ENCODE data around the gene CACNA1S.

CACNA1S gene

GRCh38 chr1:201026234-201026633, 86.0 kb downstream of the CACNA1S start:
- no peak for TF ChIP-seq YY1 (IDR thresholded peaks at IDR 0.05; ENCODE audit: low read depth)
- no peak for TF ChIP-seq CREB1 (IDR thresholded peaks at IDR 0.05; ENCODE audit: low read depth)
- TF ChIP-seq TCF12 (IDR thresholded peaks at IDR 0.05; ENCODE audit: low read depth), result no peak
- no peak for TF ChIP-seq ZBTB7A (IDR thresholded peaks at IDR 0.05; ENCODE audit: low read depth)
- no peak for TF ChIP-seq FOXM1 (IDR thresholded peaks at IDR 0.05; ENCODE audit: borderline replicate concordance, low read depth)
- no peak for TF ChIP-seq NFIC (IDR thresholded peaks at IDR 0.05)
- TF ChIP-seq REST (IDR thresholded peaks at IDR 0.05; ENCODE audit: low read depth), result no peak
- TF ChIP-seq TEAD4 (IDR thresholded peaks at IDR 0.05), result no peak
- TF ChIP-seq EP300 (IDR thresholded peaks at IDR 0.05; ENCODE audit: borderline replicate concordance), result no peak
- TF ChIP-seq USF1 (IDR thresholded peaks at IDR 0.05), result no peak
- TF ChIP-seq RAD21 (IDR thresholded peaks at IDR 0.05; ENCODE audit: low read depth), result no peak
- no peak for TF ChIP-seq EGR1 (IDR thresholded peaks at IDR 0.05)
- no peak for TF ChIP-seq MAX (IDR thresholded peaks at IDR 0.05)
- no peak for TF ChIP-seq CEBPB (IDR thresholded peaks at IDR 0.05)
- no peak for TF ChIP-seq TAF1 (IDR thresholded peaks at IDR 0.05; ENCODE audit: low read depth)

GRCh38 chr1:201025571-201026002, 86.6 kb downstream of the CACNA1S start:
- no peak for TF ChIP-seq TAF1 (IDR thresholded peaks at IDR 0.05; ENCODE audit: low read depth)
- no peak for TF ChIP-seq ZBTB7A (IDR thresholded peaks at IDR 0.05; ENCODE audit: low read depth)
- peak; percentile 10; the same call in 1 of the 2 replicates for TF ChIP-seq RAD21 (IDR thresholded peaks at IDR 0.05; ENCODE audit: low read depth)
- TF ChIP-seq FOXM1 (IDR thresholded peaks at IDR 0.05; ENCODE audit: borderline replicate concordance, low read depth), result no peak

- TF ChIP-seq TCF12 (IDR thresholded peaks at IDR 0.05; ENCODE audit: low read depth) (no peak), FOXM1 (IDR thresholded peaks at IDR 0.05; ENCODE audit: borderline replicate concordance, low read depth) (no peak), MAX (IDR thresholded peaks at IDR 0.05) (no peak), TEAD4 (IDR thresholded peaks at IDR 0.05) (no peak)
Observed at GRCh38 chr1:201024625-201024998, 87.6 kb downstream of the CACNA1S start.

- TF ChIP-seq CEBPB (IDR thresholded peaks at IDR 0.05) (no peak), TEAD4 (IDR thresholded peaks at IDR 0.05) (no peak), TCF12 (IDR thresholded peaks at IDR 0.05; ENCODE audit: low read depth) (no peak), REST (IDR thresholded peaks at IDR 0.05; ENCODE audit: low read depth) (no peak), ZBTB7A (IDR thresholded peaks at IDR 0.05; ENCODE audit: low read depth) (no peak), USF1 (IDR thresholded peaks at IDR 0.05) (no peak), EGR1 (IDR thresholded peaks at IDR 0.05) (no peak), MAX (IDR thresholded peaks at IDR 0.05) (no peak), CREB1 (IDR thresholded peaks at IDR 0.05; ENCODE audit: low read depth) (no peak)
Observed at GRCh38 chr1:201023920-201024624, 88.2 kb downstream of the CACNA1S start.

GRCh38 chr1:201023517-201023902, 88.7 kb downstream of the CACNA1S start, which contains the start of gene KIF21B:
Gene KIF21B (minus strand): TSS chr1:201023714. CDS start chr1:201023383, 331 bp downstream.
- TF ChIP-seq RAD21 (IDR thresholded peaks at IDR 0.05; ENCODE audit: low read depth) (no peak), MAX (IDR thresholded peaks at IDR 0.05) (peak; percentile 34; the same call in 1 of the 2 replicates), EGR1 (IDR thresholded peaks at IDR 0.05) (no peak)

- TF ChIP-seq ZBTB7A (IDR thresholded peaks at IDR 0.05; ENCODE audit: low read depth) (peak; percentile 61), NFIC (IDR thresholded peaks at IDR 0.05) (no peak), YY1 (IDR thresholded peaks at IDR 0.05; ENCODE audit: low read depth) (no peak), RAD21 (IDR thresholded peaks at IDR 0.05; ENCODE audit: low read depth) (no peak), MAX (IDR thresholded peaks at IDR 0.05) (no peak)
Observed at GRCh38 chr1:201022820-201023516, 89.3 kb downstream of the CACNA1S start.
